ENCODE data around the gene FOXO4.

- TF ChIP-seq SP1 (IDR thresholded peaks at IDR 0.05) (no peak), ELF4 (IDR thresholded peaks at IDR 0.05) (no peak), FOXK2 (IDR thresholded peaks at IDR 0.05) (no peak), HDGF (IDR thresholded peaks at IDR 0.05; ENCODE audit: borderline replicate concordance) (no peak), NFRKB (IDR thresholded peaks at IDR 0.05) (no peak), FOXM1 (IDR thresholded peaks at IDR 0.05; ENCODE audit: borderline replicate concordance) (no peak), BHLHE40 (IDR thresholded peaks at IDR 0.05; ENCODE audit: borderline replicate concordance) (no peak), SUZ12 (IDR thresholded peaks at IDR 0.05) (no peak), ARNT (IDR thresholded peaks at IDR 0.05) (no peak), ZNF384 (IDR thresholded peaks at IDR 0.05) (no peak), TARDBP (IDR thresholded peaks at IDR 0.05) (no peak), FOXA1 (IDR thresholded peaks at IDR 0.05) (no peak), LEF1 (IDR thresholded peaks at IDR 0.05; ENCODE audit: borderline replicate concordance) (no peak)
Observed at GRCh38 chrX:71140440-71140839, 44.8 kb downstream of the FOXO4 start.
